Liver (tissue), 9 donors: ENCODE data around the gene JMJD1C. TPM values are rescaled to one million over a fixed set of nuclear protein-coding genes. Genes with fewer than 3 reads are reported as not detected.

Experiments
- DNase-seq: peaks from one replicate; pipeline ENCODE4 v3.0.0-alpha.2; 2017; ENCODE audit warnings: low spot score
- H3K27ac ChIP-seq, 2 donors: one replicate each; pipeline ENCODE4 v1.7.0; 2013; ENCODE audit warnings: inconsistent platforms in 2 of 2, low read length in 2 of 2, control low read depth in 1 of 2, low read depth in 1 of 2, mild to moderate bottlenecking in 1 of 2
- H3K27me3 ChIP-seq, 4 donors: one replicate each; pipeline versions ENCODE4 v1.6.1 to v1.7.0; 2013; ENCODE audit warnings: low read length in 3 of 4, inconsistent platforms in 1 of 4, mild to moderate bottlenecking in 1 of 4, moderate library complexity in 1 of 4; ENCODE audit not compliant: control insufficient read depth in 4 of 4, insufficient read depth in 4 of 4
- H3K36me3 ChIP-seq, 4 donors: one replicate each; pipeline versions ENCODE4 v1.6.1 to v1.7.0; 2013; ENCODE audit warnings: low read length in 3 of 4, mild to moderate bottlenecking in 3 of 4, low read depth in 1 of 4, moderate library complexity in 1 of 4; ENCODE audit not compliant: control insufficient read depth in 4 of 4, insufficient read depth in 3 of 4
- H3K4me1 ChIP-seq, 4 donors: one replicate each; pipeline versions ENCODE4 v1.6.1 to v1.7.0; 2013; ENCODE audit warnings: low read length in 3 of 4, mild to moderate bottlenecking in 3 of 4, moderate library complexity in 1 of 4; ENCODE audit not compliant: control insufficient read depth in 4 of 4, insufficient read depth in 4 of 4
- H3K4me3 ChIP-seq, 3 donors: one replicate each; pipeline versions ENCODE4 v1.6.1 to v1.7.0; 2013; ENCODE audit warnings: low read length in 3 of 3, control low read depth in 1 of 3, low read depth in 1 of 3, mild to moderate bottlenecking in 1 of 3
- H3K9ac ChIP-seq, 2 donors: one replicate each; pipeline ENCODE4 v1.7.0; 2013; ENCODE audit warnings: low read length in 2 of 2, mild to moderate bottlenecking in 2 of 2, moderate library complexity in 2 of 2, control low read depth in 1 of 2, low read depth in 1 of 2
- H3K9me3 ChIP-seq, 4 donors: one replicate each; pipeline versions ENCODE4 v1.6.1 to v1.7.0; 2013; ENCODE audit warnings: low read length in 3 of 4; ENCODE audit not compliant: control insufficient read depth in 4 of 4
- EGR1 ChIP-seq, 2 donors: IDR thresholded peaks; 2 replicates each; pipeline ENCODE4 v1.6.1; 2016 to 2018; ENCODE audit warnings: antibody characterized with exemption in 2 of 2, low read depth in 2 of 2
- FOXA1 ChIP-seq: IDR thresholded peaks from 2 replicates; pipeline ENCODE4 v1.6.1; 2016; ENCODE audit warnings: antibody characterized with exemption
- FOXA2 ChIP-seq: IDR thresholded peaks from 2 replicates; pipeline ENCODE4 v1.6.1; 2016; ENCODE audit warnings: antibody characterized with exemption
- GABPA ChIP-seq, 2 donors: IDR thresholded peaks in 1 of 2; conservative IDR thresholded peaks in 1 of 2; 2 replicates each; pipeline ENCODE4 v1.6.1; 2016; ENCODE audit warnings: antibody characterized with exemption in 2 of 2, mild to moderate bottlenecking in 1 of 2, moderate library complexity in 1 of 2
- HNF4A ChIP-seq, 2 donors: conservative IDR thresholded peaks; 2 replicates each; pipeline ENCODE4 v1.6.1; 2016; ENCODE audit warnings: antibody characterized with exemption in 2 of 2, mild to moderate bottlenecking in 2 of 2
- HNF4G ChIP-seq: IDR thresholded peaks from 2 replicates; pipeline ENCODE4 v1.6.1; 2016; ENCODE audit warnings: antibody characterized with exemption
- JUND ChIP-seq, 2 donors: IDR thresholded peaks; 2 replicates each; pipeline ENCODE4 v1.6.1; 2016; ENCODE audit warnings: antibody characterized with exemption in 2 of 2
- MAX ChIP-seq: IDR thresholded peaks from 2 replicates; pipeline ENCODE4 v1.6.1; 2016; ENCODE audit warnings: antibody characterized with exemption
- NR2F2 ChIP-seq: IDR thresholded peaks from 2 replicates; pipeline ENCODE4 v1.6.1; 2016; ENCODE audit warnings: antibody characterized with exemption
- RAD21 ChIP-seq, 2 donors: IDR thresholded peaks; 2 replicates each; pipeline ENCODE4 v1.6.1; 2016; ENCODE audit warnings: antibody characterized with exemption in 2 of 2, mild to moderate bottlenecking in 2 of 2
- REST ChIP-seq: IDR thresholded peaks from 2 replicates; pipeline ENCODE4 v1.6.1; 2016; ENCODE audit warnings: antibody characterized with exemption, mild to moderate bottlenecking
- RXRA ChIP-seq, 2 donors: IDR thresholded peaks; 2 replicates each; pipeline ENCODE4 v1.6.1; 2017 to 2018; ENCODE audit warnings: antibody characterized with exemption in 2 of 2, mild to moderate bottlenecking in 1 of 2
- SP1 ChIP-seq: IDR thresholded peaks from 2 replicates; pipeline ENCODE4 v1.6.1; 2018; ENCODE audit warnings: antibody characterized with exemption, mild to moderate bottlenecking
- TAF1 ChIP-seq: conservative IDR thresholded peaks from 2 replicates; pipeline ENCODE4 v1.6.1; 2016; ENCODE audit warnings: antibody characterized with exemption, mild to moderate bottlenecking
- YY1 ChIP-seq: IDR thresholded peaks from 2 replicates; pipeline ENCODE4 v1.6.1; 2016; ENCODE audit warnings: antibody characterized with exemption, mild to moderate bottlenecking
- ZBTB33 ChIP-seq: IDR thresholded peaks from 2 replicates; pipeline ENCODE4 v1.6.1; 2016; ENCODE audit warnings: antibody characterized with exemption
- WGBS: extraction: QIAGEN DNeasy Blood & Tissue Kit; methylation state at CpG from one replicate; pipeline ENCODE4 v1.1.7; 2013; 5-methylcytosine and 5-hydroxymethylcytosine counted together
- polyA plus RNA-seq, 2 donors: library from polyadenylated mRNA; stranded (reverse) in 1 of 2; unstranded in 1 of 2; fragments of 200-250 nt in 1 of 2; fragments of >200 nt in 1 of 2; fragmentation: Nextera tagmentation in 1 of 2; extraction: Ambion mirVana in 1 of 2; gene quantifications; one replicate each; pipeline versions ENCODE4 v1.2.1 to v1.2.3, GENCODE V29; 2013 to 2015
- total RNA-seq, 2 donors: library from RNA; depleted of rRNA; stranded (reverse); fragments of >200 nt; gene quantifications; one replicate each; pipeline ENCODE4 v1.2.3, GENCODE V29; 2014
- TF ChIP-seq, protein P1 (sequence below): fragments of 150-350 bp; IDR thresholded peaks from 2 replicates; pipeline ENCODE4 v1.5.1; 2017; ENCODE audit warnings: improper control_type of control experiment, low read depth, low read length; ENCODE audit not compliant: missing input control
- TF ChIP-seq, protein P2 (sequence below): IDR thresholded peaks from 2 replicates; pipeline ENCODE4 v1.6.1; 2016; ENCODE audit warnings: antibody characterized with exemption
- donor health status: healthy.
- donor health status: healthy.
- donor health status: healthy.
- donor health status: healthy.
- donor health status: healthy.

JMJD1C gene
- total and polyA plus RNA-seq, 4 donors = 11.0 to 93.1 (median 56.0) TPM

DNA sequence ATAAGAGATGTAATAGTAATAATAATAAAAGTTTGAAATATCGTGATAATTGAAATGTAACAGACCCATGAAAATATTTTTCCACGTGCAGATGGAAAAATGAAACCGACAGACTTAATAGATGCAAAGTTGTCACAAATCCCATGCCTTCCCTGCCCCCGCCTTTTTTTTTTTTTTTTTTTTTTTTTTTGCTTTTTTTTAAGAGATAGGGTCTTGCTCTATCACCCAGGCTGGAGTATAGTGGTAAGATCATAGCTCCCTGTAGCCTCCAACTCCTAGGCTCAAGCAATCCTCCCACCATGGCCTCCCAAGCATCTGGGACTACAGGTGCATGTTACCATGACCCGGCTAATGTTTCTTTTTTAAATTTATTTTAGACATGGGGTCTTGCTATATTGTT lies 80.5 kb downstream of the JMJD1C start:
- Histone ChIP-seq H3K4me3 (no peak overlapping the region), H3K9ac (no peak overlapping the region), H3K27me3 (no peaks in the 10 kb centered on the region), H3K4me1 (peaks cover 0 to 13% (median 1%) of the 10 kb centered on the region in 4 donors), H3K36me3 (no peaks in the 10 kb centered on the region), H3K27ac (no peak overlapping the region), H3K9me3 (no peaks in the 10 kb centered on the region)
- no peak for TF ChIP-seq YY1
- no peak for TF ChIP-seq RAD21 (IDR thresholded peaks at IDR 0.05)
- TF ChIP-seq HNF4G = no peak
- no peak for TF ChIP-seq FOXA2
- no peak for TF ChIP-seq EGR1 (IDR thresholded peaks at IDR 0.05; ENCODE audit: low read depth in 2 of 2)
- no peak for TF ChIP-seq SP1
- TF ChIP-seq, protein P1, sequence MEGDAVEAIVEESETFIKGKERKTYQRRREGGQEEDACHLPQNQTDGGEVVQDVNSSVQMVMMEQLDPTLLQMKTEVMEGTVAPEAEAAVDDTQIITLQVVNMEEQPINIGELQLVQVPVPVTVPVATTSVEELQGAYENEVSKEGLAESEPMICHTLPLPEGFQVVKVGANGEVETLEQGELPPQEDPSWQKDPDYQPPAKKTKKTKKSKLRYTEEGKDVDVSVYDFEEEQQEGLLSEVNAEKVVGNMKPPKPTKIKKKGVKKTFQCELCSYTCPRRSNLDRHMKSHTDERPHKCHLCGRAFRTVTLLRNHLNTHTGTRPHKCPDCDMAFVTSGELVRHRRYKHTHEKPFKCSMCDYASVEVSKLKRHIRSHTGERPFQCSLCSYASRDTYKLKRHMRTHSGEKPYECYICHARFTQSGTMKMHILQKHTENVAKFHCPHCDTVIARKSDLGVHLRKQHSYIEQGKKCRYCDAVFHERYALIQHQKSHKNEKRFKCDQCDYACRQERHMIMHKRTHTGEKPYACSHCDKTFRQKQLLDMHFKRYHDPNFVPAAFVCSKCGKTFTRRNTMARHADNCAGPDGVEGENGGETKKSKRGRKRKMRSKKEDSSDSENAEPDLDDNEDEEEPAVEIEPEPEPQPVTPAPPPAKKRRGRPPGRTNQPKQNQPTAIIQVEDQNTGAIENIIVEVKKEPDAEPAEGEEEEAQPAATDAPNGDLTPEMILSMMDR = no peak
- TF ChIP-seq FOXA1 = no peak
- no peak for TF ChIP-seq TAF1
- no peak for TF ChIP-seq REST
- TF ChIP-seq ZBTB33 = no peak
- no peak for TF ChIP-seq GABPA (IDR thresholded peaks at IDR 0.05 in 1 of 2, conservative IDR thresholded peaks at IDR 0.05 in 1 of 2)
- no peak for TF ChIP-seq JUND (IDR thresholded peaks at IDR 0.05)
- TF ChIP-seq RXRA (IDR thresholded peaks at IDR 0.05) = no peak
- no peak for TF ChIP-seq NR2F2
- no peak for TF ChIP-seq MAX
- TF ChIP-seq HNF4A (conservative IDR thresholded peaks at IDR 0.05) = no peak
- TF ChIP-seq, protein P2, sequence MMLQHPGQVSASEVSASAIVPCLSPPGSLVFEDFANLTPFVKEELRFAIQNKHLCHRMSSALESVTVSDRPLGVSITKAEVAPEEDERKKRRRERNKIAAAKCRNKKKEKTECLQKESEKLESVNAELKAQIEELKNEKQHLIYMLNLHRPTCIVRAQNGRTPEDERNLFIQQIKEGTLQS = no peak
- WGBS = 93% methylated on average over 5 of the region's 5 CpGs
- DNase-seq = no peak
